GM04503 (cell line): ENCODE measurements around the gene CAPS.

ENCODE experiments used
- DNase-seq: peaks from one replicate; pipeline ENCODE4 v3.0.0-alpha.2; 2012; ENCODE audit warnings: low read depth

The CAPS gene

DNA sequence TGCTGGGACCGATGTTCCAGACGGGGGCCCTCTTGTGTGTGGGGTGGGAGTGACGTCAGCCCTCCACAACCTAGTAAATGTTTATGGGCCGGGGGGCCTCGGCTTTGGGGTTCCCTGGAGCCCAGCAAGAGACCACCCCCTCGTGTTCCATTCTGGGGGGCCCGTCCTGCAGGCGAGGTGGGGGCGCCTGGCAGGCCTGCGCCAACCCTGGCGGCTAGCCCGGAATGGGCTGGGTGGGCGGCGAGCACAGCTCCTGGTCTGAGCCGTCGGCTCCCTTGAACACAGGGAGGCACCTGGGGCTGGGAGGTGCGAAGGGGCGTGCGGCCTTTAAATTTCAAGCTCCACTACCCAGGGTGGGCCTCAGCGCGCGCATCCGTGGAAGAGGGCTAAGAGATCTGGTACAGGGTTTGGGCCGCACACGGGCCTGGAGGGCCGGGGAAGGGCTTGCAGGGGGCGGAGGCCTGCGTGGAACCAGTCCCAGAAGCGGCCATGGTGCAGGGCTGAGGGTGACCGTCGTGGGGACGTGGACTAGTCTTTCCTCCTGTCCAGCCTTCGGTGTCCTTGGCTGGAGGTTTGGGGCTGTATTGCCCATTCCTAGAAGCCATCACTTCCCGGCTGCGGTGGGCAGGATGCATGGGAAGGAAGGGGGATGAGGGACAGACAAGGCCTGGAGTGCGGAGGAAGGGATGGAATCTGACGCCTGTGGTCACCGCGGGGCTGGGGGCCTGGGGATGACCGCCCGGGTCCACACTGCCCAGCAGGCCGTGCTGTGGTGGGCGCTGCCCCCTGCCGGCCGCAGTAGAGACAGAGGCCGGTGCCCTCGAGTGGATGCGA is 21.9 kb upstream of the CAPS start:
- DNase-seq: no peak

DNA sequence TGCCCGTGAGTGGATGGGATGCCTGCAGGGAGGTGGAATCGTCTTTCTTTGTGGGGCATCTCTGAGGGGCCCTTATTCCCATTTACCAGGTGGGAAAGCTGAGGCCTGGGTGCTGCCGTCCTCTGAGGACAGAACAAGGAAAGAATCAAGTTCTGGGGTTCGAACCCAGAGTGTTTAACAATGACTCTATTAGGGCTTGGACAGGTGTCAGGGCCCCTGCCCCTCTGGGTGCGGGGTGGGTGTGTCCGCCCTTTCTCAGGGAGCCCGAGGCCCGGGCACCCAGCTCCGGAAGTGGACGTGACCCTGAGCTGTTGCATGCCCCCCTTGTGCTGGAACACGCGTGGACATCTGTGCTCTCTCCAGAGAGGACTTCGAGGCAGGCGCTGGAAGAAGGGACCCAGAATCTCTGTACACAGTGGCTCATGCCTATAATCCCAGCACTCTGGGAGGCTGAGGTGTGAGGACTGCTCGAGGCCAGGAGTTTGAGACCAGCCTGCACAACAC is 21.2 kb upstream of the CAPS start:
- no peak for DNase-seq

DNA sequence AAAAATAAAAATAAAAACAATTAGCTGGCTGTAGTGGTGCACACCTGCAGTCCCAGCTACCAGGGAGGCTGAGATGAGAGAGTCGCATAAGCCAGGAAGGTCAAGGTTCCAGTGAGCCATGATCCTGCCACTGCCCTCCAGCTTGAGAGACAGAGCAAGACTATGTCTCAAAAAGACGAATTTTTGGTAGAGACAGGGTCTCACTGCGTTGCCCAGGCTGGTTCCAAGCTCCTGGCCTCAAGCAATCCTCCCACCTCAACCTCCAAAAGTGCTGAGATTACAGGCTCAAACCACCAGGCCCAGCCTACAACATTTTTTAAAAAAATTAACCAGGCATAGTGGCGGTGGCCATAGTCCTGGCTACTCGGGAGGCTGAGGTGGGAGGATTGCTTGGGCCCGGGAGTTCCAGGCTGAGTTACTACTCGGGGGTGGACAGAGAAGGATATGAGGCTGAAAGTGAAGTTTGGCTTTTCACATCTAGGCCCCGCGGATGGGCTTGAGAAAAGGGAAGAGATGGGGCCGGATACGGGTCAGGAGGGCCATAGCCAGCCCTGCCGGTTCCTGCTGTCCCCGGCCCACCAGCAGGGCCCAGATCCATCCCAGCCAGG is 20.7 kb upstream of the CAPS start:
- DNase-seq: no peak

DNA sequence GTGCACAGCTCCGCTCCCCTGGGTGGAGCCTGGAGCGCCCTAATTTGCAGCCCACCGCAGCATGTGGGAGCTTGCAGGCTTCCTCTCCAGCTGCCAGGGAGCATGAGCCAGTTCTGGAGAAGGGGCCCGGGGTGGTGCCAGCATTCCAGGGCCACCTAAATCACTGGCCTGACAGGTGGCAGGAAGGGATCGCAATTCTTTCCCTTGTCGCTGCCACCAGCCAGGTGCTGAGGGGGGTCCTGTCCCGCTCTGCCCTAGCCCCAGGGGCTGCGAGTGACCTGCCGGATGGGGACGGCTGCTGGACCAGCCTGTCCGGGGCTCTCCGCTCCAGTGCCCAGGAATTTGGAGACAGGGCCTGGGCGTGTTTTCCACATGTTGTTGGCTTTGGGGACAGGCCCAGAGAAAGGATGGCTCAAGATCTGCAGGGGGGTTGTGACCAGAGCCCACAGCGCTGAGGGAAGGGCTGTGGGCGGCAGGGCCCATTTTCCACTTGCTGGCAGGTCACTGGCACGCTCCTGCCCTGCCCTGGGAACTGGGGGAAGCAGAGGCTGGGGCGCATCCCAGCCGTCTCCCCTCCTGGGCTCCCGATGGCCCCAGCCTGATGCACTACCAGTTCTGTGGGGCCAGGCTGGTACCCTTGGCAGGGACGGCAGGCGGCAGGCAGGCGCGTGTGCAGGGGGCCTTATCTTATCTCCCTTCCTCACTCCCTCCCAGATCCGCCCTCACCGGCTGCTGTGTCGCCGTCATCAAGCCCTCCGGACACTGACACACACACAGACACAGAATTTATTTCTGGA is 19.9 kb upstream of the CAPS start:
- DNase-seq: no peak

DNA sequence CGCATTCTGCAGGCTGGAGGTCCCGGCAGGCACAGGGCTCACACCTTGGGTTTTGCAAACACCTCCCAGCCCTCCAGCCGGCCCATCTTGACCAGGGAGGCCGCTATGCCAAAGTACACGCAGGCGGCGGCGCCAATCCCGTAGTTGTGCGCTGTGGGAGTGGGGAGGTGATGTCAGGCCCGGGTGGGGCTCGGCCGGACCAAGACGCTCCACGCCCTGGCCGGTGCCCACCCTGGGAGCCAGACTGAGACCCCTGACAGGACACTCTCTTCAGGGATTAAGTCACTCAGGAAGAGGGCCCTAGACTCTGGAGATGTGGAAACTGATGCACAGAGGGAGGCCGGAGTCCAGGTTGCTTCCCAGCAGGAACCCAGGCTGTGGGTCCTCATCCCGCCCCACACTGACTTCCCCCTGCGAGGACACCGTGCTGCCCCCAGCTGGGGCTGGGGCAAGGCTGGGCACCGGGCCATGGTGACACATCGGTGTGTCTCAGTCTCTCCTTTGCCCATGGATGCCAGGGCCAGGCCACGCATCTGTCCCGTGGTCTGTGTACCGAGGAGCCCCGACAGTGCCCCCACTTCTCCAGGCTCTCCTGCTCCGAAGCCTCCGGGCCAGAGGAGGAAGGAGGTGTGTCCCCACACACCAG is 19.2 kb upstream of the CAPS start:
- DNase-seq: no peak

DNA sequence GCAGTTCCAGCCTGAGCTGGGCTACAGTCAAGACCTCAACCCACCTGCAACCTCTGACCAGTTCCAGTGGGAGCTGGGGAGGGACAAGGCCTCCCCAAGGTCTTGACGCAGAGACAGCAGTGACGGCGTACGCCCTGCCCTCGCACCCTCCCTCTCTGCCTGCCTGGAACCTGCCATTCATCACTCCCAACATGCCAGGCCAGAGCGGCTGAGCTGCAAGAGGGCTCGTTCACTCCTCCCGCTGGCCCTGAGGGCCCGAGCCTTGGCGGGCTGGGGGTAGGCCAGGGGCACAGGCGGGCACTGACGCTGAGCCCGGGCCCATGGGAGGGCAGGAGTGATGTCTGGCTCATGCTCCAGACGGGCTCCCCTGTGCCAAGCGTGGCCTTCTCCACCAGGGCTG is 18.6 kb upstream of the CAPS start:
- no peak for DNase-seq

DNA sequence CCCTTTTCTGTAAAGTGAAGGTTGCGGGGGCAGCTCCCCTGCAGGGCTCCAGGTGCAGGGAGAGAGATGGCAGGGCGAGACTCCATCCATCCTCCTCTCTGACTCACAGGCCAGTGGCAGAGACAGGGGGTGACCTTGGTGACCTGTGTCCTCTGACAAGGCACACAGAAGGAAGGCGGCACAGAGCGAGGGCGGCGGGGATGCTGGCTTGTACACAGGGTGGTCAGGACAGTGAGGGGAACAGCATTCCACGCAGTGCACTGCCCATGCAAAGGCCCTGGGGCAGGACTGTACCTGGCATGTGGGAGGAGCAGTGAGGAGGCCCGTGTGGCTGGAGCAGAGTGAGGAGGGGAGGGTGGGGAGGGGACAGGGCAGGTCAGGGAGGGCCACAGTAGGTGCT is 18.2 kb upstream of the CAPS start:
- DNase-seq: no peak

DNA sequence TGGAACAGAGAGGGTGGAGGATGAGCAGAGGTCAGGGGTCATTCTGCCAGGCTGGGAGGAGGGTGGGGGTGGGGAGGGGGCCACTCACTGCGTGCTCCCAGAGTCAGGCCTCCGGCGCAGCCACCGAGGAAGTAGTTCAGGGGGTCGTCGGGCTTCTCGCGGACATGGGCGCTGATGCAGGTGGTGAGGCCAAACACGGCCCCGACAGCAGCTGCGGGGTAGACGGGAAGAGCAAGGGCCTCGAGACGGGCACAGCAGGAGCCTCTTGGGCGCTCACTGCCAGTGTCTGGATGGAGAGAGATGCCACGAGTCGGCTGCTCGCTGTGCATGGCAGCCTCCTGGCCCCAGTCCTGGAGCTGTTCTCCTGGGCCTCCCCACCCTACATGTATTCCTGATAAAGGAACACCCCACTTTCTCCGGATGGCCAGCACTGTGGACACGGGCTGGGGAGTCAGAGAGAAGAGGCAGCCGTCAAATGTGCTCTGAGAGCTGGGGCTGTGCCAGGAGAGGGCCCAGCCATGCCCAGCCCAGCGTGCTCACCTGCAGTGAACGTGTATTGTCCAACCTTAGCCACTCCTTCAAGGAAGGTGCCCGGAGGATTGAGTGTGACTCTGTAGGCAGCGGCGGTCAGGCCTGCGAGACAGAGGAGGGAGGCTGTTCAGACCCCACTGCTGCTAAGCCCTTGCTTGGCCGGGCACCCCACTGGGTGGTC is 17.5 kb upstream of the CAPS start:
- no peak for DNase-seq

DNA sequence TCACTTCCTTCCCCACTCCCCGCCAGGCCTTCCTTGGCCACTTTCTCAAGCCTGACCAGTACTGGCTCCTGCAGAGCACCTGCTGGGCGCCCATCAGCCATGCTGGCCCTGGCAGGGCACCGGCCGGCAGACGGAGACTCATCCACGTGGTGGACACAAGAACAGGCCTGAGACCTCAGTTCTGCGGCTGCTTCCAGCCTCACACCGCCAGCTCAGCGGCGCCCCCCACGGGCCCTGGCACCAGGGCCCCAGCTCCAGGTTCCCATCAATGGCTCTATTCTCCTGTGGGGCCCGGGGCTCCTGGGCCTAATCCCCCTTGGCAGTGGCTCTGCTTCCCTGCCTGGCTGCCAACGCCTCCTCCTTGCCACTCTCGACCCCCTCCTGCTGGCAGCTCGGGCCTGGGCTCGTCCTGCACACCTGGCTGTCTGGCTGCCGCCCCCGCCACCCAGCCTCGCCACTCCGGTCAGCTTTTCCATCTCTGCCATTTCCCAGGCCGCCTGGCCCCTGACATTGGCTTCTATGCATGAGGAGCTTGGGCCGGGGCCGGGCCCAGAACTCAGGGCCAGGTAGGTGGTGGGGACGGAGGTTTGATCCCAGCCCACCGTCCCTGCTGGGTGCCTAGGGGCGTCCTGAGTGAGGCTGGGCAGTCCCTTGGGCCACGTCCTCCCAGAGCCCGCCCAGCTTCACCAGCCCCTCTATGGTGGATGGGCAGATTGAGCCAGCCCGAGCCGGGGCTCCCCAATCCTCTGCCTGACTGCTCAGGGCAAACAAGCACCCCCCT is 16.7 kb upstream of the CAPS start:
- DNase-seq: no peak

DNA sequence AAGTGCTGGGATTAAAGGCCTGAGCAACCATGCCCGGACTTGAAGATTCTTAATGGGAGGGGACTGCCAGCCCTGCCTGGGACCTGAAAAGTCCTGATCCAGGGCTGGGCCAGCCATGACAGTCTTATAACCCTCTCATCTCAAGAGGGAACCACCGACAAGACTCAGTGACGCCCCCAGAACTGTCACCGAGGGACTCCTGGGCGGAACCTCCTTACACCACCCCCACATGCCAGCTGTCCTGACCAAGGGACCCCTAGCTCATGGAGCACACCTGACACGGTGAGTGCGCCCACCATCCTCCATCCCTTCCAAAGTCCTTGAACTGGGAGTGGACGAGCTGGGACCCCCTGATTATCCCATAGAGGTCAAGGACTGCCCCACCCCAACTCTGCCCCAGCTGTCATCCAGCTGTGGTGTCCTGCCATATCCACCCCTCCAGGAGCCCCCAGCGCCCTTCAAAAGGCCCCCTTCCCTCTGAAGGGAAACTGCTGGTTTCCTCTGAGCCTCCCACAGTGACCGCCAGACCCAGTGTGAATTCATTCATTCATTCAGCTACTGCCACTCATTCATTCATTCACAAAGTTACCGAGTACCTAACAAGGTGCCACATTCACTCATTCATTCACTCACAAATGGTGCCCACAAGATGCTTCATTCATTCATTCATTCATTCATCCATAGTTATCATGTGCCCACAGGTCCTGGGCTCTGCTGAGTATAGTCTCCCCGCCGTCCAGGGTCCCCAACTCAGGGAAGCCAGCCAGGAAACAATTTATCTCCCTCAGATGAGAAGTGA is 14.1 kb upstream of the CAPS start:
- DNase-seq: no peak

DNA sequence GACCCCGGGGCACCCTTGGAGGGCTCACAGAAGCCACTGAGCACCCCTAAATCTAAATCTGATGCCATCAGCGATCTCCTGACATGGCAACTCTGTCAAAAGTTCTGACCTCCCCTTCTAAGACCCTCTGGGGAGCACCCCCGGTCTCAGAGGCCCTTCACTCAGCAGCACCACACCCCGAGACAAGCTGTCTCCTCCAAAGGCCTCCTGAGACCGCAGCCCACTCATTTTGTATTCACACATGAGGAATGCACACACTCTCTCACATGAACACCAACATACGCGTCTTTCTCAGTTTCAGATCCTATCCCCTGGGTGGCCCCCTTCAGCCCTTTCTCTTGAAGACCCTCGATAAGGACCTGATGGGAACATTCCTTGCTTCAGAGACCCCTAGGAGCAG is 13.1 kb upstream of the CAPS start:
- DNase-seq: no peak

DNA sequence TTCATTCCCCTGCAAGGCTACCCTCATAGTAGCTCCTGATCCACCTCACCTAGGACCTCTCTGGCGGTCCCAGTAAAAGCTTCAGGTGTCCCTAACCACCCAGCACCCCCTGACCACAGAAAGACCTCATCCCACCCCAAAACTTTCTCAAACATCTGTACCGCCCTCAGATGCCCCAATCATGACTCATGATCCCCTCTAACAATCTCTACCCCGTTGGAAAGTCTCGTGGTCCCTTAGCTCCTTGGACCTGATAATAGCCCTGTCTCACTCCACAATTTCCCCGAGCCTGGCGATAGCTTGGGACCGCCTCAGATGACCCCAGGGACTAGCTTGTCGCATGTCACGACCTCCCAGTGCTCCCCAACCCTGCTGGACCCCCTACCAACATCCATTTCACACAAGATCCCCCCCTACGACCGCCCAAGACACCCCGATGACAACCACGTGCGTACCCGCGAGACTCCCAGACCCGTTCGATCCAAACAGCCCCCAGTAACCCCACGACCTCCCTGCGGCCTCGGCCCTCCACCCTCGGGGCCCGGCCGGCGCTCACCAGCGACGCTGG is 10.9 kb upstream of the CAPS start:
- DNase-seq: peak; percentile 20

DNA sequence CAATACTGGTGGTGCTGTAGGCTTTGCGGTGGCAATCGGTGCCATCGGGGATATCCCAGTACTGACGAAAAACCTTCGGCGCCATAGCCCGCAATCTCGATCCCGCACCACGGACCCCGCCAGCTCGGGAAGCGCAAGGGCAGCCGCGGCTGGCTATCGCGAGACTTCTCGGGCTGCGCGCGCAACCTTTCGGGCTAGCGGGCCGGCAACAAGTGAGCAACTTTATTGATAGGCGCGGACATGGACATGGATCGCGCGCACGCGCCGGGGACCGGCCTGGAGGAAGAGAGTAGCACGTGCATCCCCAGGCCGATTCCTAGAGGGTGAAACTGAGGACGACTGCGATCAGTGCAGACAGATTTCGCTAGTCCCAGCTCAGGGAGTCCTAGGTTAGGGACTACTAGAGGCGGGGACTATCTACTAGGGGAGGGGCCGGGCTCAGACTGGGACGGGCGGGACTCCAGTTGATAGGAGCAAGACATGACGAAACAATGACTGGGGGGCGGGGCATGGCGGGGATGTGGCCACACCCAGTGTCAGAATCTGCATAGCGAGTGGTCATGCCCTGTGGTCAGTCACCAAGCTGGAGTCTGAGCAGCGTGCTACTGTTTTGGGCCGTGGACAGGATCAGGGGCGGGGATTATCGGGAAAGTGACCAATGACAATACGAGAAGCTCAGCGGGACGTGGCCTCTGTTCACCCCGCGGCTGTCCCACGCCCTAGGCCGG is 10.3 kb upstream of the CAPS start, which contains the start of gene NDUFA11:
NDUFA11 (minus strand) TSS at position 167 of the 728 bp plus-strand sequence; CDS start at position 85, 82 bp downstream.
- no peak for DNase-seq

DNA sequence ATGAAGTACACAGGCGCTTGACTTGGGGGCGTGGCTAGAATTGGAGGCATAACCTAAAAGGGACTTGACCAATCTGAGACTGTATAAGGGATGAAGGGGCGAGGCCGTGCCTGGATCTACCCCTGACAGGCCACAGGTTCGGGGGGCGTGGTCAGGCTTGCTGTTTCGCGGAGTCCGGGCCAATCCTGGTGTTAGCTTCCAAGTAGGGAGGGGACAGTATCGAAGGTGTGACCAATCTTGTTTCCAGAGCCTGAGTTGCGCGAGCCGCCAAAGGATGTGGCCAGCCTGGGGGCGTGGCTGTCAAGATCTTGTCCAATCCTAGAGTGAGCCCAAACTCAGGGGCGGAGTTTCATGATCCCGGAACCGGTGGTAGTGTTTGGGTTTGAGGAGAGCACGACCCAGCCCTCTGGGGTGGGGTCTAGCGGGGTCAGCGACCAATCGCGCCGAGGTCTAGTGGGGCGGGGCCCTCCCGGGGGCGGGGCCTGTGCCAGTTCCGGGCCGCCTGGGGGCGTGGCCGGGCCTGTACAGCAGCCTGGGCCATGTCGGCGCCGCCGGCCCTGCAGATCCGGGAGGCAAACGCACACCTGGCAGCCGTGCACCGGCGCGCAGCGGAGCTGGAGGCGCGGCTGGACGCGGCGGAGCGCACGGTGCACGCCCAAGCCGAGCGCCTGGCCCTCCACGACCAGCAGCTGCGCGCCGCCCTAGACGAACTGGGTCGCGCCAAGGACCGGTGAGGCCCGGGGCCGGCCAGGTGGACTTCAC is 9.5 kb upstream of the CAPS start, which contains the start of gene VMAC:
VMAC (plus strand) TSS at position 521 of the 762 bp plus-strand sequence; CDS start at position 540, 19 bp downstream.
- DNase-seq: peak; percentile 100

DNA sequence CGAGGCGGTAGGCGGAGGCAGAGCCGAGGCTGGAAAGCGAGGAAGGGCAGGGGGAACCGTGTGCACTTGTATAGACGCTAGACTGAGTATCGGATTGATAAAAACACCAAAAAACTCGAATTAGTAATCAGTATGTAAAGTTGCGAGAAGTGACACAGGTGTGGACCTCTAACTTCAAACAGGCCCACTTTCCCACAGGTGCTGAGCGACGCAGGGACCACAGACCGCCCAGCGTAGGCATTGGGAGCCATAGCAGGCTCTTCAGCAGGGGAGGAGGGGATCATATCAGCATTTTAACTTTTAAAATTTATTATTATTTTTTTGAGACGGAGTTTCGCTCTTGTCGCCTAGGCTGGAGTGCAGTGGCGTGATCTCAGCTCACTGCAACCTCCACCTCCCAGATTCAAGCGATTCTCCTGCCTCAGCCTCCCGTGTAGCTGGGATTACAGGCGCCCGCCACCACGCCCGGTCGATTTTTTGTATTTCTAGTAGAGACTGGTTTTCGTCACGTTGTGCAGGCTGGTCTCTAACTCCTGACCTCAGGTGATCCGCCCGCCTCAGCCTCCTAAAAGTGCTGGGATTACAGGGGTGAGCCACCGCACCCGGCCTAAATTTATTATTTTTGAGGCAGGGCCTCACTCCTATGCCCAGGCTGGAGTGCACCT is 8.8 kb upstream of the CAPS start:
- no peak for DNase-seq

DNA sequence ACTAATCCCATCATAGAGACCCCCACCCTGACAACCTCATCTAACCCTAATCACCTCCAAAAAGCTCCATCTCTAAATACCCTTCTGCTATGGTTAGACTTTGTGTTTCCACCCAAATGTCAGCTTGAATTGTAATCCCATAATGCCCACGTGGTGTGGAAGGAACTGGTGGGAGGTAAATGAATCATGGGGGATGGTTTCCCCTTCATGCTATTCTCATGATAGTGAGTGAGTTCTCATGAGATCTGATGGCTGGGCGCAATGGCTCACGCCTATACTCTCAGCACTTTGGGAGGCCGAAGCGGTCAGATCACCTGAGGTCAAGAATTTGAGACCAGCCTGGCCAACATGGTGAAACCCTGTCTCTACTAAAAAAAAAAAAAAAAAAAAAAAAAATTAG is 6.8 kb upstream of the CAPS start:
- DNase-seq: no peak

DNA sequence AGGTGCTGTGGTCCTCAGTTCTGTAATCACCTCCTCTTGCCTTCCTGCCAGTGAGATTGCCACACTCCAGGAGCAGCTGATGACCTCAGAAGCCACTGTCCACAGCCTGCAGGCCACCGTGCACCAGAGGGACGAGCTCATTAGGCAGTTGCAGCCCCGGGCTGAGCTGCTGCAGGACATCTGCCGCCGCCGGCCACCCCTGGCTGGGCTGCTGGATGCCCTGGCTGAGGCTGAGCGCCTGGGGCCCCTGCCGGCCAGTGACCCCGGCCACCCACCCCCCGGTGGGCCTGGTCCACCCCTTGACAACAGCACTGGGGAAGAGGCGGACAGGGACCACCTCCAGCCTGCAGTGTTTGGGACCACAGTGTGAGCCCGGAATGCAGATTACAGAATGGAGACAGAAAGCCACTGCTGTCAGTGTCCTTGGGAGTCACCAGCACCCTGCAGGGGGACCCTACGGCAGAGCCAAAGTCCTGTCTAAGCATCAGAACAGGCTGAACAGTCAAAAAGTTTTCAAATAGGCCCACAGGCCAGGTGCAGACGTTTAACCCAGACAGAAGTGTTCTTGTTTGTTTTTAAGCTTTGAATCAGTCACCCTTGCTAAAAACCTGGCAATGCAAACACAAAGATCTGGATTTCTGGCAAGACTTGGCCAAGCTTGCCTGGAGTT is 5.1 kb upstream of the CAPS start:
- no peak for DNase-seq
